Subcutaneous abdominal adipose tissue (tissue), 5 donors: ENCODE measurements around the gene KLHL7.
"Not testable (repeated sequence)": the region's sequence is repeated elsewhere in the genome, so short reads cannot be mapped to it uniquely, and the experiment has no call there.

Source experiments
- H3K27ac ChIP-seq: one replicate; pipeline ENCODE4 v1.7.0; 2013; ENCODE audit warnings: low read depth, mild to moderate bottlenecking, inconsistent platforms, low read length, moderate library complexity
- H3K27me3 ChIP-seq, 5 donors: one replicate each; pipeline ENCODE4 v1.7.0; 2013; ENCODE audit warnings: low read length in 5 of 5, inconsistent platforms in 1 of 5; ENCODE audit not compliant: control insufficient read depth in 5 of 5, insufficient read depth in 4 of 5
- H3K36me3 ChIP-seq, 5 donors: one replicate each; pipeline ENCODE4 v1.7.0; 2013; ENCODE audit warnings: low read length in 5 of 5; ENCODE audit not compliant: control insufficient read depth in 5 of 5, insufficient read depth in 5 of 5
- H3K4me1 ChIP-seq, 5 donors: one replicate each; pipeline ENCODE4 v1.7.0; 2013; ENCODE audit warnings: low read length in 5 of 5, mild to moderate bottlenecking in 3 of 5, moderate library complexity in 1 of 5; ENCODE audit not compliant: control insufficient read depth in 5 of 5, insufficient read depth in 5 of 5
- H3K4me3 ChIP-seq, 5 donors: one replicate each; pipeline ENCODE4 v1.7.0; 2013; ENCODE audit warnings: low read length in 5 of 5, low read depth in 1 of 5
- H3K9ac ChIP-seq, 5 donors: one replicate each; pipeline ENCODE4 v1.7.0; 2013; ENCODE audit warnings: low read length in 5 of 5, mild to moderate bottlenecking in 4 of 5, moderate library complexity in 3 of 5
- H3K9me3 ChIP-seq, 5 donors: one replicate each; pipeline ENCODE4 v1.7.0; 2013; ENCODE audit warnings: low read length in 5 of 5; ENCODE audit not compliant: control insufficient read depth in 5 of 5
- donor health status: healthy.
- donor health status: healthy.
- donor health status: healthy.
- donor health status: healthy.
- donor health status: healthy.

Gene KLHL7

GRCh38 chr7:23222439-23223030 is 117.0 kb downstream of the KLHL7 start:
- H3K9ac ChIP-seq: no peak overlapping the region
- H3K27me3 ChIP-seq: no peaks in the 10 kb centered on the region
- H3K36me3 ChIP-seq: no peaks in the 10 kb centered on the region

GRCh38 chr7:23224364-23224763 is 118.8 kb downstream of the KLHL7 start:
- not testable (repeated sequence) for H3K27me3 ChIP-seq, H3K27ac ChIP-seq, H3K36me3 ChIP-seq, H3K9ac ChIP-seq, H3K9me3 ChIP-seq, H3K4me1 ChIP-seq, H3K4me3 ChIP-seq

More at GRCh38 chr7:23222439-23223030, 117.0 kb downstream of the KLHL7 start:
- Histone ChIP-seq H3K27ac (no peak overlapping the region), H3K4me3 (no peak overlapping the region), H3K9me3 (no peaks in the 10 kb centered on the region), H3K4me1 (peaks cover 0 to 4% (median 0%) of the 10 kb centered on the region in 5 donors)

- H3K27me3 ChIP-seq: no peaks in the 10 kb centered on the region
- no peak overlapping the region for H3K27ac ChIP-seq
- H3K4me1 ChIP-seq: peaks cover 0 to 4% (median 0%) of the 10 kb centered on the region in 5 donors
- H3K9ac ChIP-seq: no peak overlapping the region
- no peak overlapping the region for H3K4me3 ChIP-seq
- no peaks in the 10 kb centered on the region for H3K36me3 ChIP-seq
- peaks cover 0 to 5% (median 2%) of the 10 kb centered on the region in 5 donors for H3K9me3 ChIP-seq
Measured at GRCh38 chr7:23226844-23227450, 121.4 kb downstream of the KLHL7 start.
